Ovary (tissue), 9 donors: ENCODE results near the gene B9D1. TPM values are rescaled to one million over a fixed set of nuclear protein-coding genes. Genes with fewer than 3 reads are reported as not detected.

ENCODE experiments used
- DNase-seq, 5 donors: peaks; one replicate each; pipeline ENCODE4 v3.0.0-alpha.2; 2019 to 2020
- H3K27ac ChIP-seq, 2 donors: fragments of 200-600 bp; one replicate each; pipeline versions ENCODE4 v1.5.1 to v1.8.0; 2019 to 2022
- H3K27me3 ChIP-seq: fragments of 200-600 bp; one replicate; pipeline ENCODE4 v1.8.0; 2022
- H3K36me3 ChIP-seq: fragments of 200-600 bp; sonication (generic); one replicate; pipeline ENCODE4 v1.5.1; 2019
- H3K4me1 ChIP-seq: one replicate; pipeline ENCODE4 v1.8.1; 2013; ENCODE audit warnings: mild to moderate bottlenecking, moderate library complexity; ENCODE audit not compliant: insufficient read depth
- H3K4me3 ChIP-seq: fragments of 200-600 bp; sonication (generic); one replicate; pipeline ENCODE4 v1.5.1; 2017
- H3K9me3 ChIP-seq, 2 donors: fragments of 200-600 bp in 1 of 2; sonication (generic) in 1 of 2; one replicate each; pipeline versions ENCODE4 v1.5.1 to v1.8.1; 2013 to 2019; ENCODE audit warnings: mild to moderate bottlenecking in 1 of 2, moderate library complexity in 1 of 2
- EP300 ChIP-seq: sonication (generic); formaldehyde crosslinking; IDR thresholded peaks from one replicate; pipeline ENCODE4 v1.6.1; 2017; ENCODE audit warnings: antibody characterized with exemption
- POLR2A ChIP-seq: fragments of 450-650 bp; IDR thresholded peaks from one replicate; pipeline ENCODE4 v1.6.1; 2017; ENCODE audit warnings: antibody characterized with exemption, mild to moderate bottlenecking, moderate library complexity
- WGBS, 3 donors: extraction: QIAGEN DNeasy Blood & Tissue Kit in 1 of 3; methylation state at CpG; one replicate each; pipeline versions ENCODE4 v1.1.5 to v1.1.7; 2013 to 2017; 5-methylcytosine and 5-hydroxymethylcytosine counted together
- intact Hi-C, 4 donors: fragments of 100-400 bp; cut with DNase I; formaldehyde crosslinking; loops; one replicate each; pipeline versions ENCODE4 v1.11.0 to v1.15.1; 2022 to 2023
- polyA plus RNA-seq, 2 donors: library from polyadenylated mRNA; stranded (reverse); fragments of 200-250 nt in 1 of 2; fragments of 350-450 nt in 1 of 2; fragmentation: Illumina TruSeq in 1 of 2; extraction: RNeasy Lipid Tissue Mini Kit (QIAGEN cat#74804) in 1 of 2; gene quantifications; one replicate each; pipeline ENCODE4 v1.2.3, GENCODE V29; 2013 to 2014
- total RNA-seq, 7 donors: library from RNA; depleted of rRNA in 2 of 7; stranded (reverse); fragments of >200 nt in 2 of 7; fragmentation: NEBNext Ultra II Directional in 3 of 7; extraction: Animal tissue kit (Norgen Biotek cat#: 25700) in 3 of 7; gene quantifications; one replicate each; pipeline versions ENCODE4 v1.1.0 to v1.2.4, GENCODE V29; 2016 to 2023
- TF ChIP-seq, protein P1 (sequence below), 3 donors: fragments of 450-650 bp in 2 of 3; fragments of 200-600 bp in 1 of 3; IDR thresholded peaks; one replicate each; pipeline versions ENCODE4 v1.5.1 to v1.8.0; 2016 to 2022; ENCODE audit warnings: antibody characterized with exemption in 3 of 3, mild to moderate bottlenecking in 1 of 3
- donor health status: DM: no; HTN: no; CAD: no; lungs with moderate emphysema.
- donor health status: DM: no; HTN: no; CAD: no.
- donor health status: Bipolar disorder and iron deficiency.
- donor health status: DM: yes; HTN: yes; CAD: no.
- donor health status: DM: no; HTN: no; CAD: no.
- donor health status: DM: yes; HTN: yes; CAD: no.

B9D1 gene
- total and polyA plus RNA-seq, 9 donors, result 11.9 to 60.5 (median 22.2) TPM

DNA sequence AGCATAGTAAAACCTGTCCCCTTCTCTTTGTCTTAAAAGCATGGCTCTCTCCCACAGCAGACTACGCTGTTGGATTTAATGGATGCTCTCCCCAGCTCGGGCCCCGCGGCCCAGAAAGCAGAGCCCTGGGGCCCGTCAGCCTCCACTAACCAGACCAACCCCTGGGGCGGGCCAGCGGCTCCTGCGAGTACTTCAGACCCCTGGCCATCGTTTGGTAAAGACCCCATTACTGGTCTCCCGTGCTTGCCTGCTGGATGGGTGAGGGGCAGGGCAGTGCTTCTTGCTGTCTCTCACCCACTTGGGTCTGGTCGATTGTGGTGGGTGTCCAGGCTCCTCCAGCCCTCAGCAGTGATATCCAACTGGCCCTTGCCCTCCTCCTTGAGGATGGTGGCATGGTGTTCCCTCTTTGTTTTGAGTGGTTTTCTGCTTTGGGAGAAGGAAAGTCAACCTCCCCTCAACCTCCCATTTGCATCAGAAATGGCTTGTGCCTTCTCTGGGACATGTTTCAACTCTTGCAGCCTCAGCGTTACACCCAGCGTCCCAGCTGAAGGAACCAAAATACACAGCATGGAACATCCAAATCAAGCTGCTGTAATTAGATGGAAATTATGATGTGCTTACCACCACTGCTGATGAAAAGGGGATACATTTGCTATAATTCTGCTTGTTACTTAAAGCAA is 49.3 kb downstream of the B9D1 start:
- intact Hi-C loops, result no loop called here
- Histone ChIP-seq H3K4me3 (no peak overlapping the region), H3K9me3 (no peaks in the 10 kb centered on the region), H3K27me3 (no peaks in the 10 kb centered on the region), H3K4me1 (peaks cover 4% of the 10 kb centered on the region), H3K36me3 (no peaks in the 10 kb centered on the region), H3K27ac (no peak overlapping the region)
- no peak for DNase-seq
- 92 to 94% (median 93%) methylated on average over 13 of the region's 13 CpGs for WGBS, 3 donors
- TF ChIP-seq EP300 (no peak), POLR2A (no peak)
- TF ChIP-seq, protein P1, sequence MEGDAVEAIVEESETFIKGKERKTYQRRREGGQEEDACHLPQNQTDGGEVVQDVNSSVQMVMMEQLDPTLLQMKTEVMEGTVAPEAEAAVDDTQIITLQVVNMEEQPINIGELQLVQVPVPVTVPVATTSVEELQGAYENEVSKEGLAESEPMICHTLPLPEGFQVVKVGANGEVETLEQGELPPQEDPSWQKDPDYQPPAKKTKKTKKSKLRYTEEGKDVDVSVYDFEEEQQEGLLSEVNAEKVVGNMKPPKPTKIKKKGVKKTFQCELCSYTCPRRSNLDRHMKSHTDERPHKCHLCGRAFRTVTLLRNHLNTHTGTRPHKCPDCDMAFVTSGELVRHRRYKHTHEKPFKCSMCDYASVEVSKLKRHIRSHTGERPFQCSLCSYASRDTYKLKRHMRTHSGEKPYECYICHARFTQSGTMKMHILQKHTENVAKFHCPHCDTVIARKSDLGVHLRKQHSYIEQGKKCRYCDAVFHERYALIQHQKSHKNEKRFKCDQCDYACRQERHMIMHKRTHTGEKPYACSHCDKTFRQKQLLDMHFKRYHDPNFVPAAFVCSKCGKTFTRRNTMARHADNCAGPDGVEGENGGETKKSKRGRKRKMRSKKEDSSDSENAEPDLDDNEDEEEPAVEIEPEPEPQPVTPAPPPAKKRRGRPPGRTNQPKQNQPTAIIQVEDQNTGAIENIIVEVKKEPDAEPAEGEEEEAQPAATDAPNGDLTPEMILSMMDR (IDR thresholded peaks at IDR 0.05), result no peak

DNA sequence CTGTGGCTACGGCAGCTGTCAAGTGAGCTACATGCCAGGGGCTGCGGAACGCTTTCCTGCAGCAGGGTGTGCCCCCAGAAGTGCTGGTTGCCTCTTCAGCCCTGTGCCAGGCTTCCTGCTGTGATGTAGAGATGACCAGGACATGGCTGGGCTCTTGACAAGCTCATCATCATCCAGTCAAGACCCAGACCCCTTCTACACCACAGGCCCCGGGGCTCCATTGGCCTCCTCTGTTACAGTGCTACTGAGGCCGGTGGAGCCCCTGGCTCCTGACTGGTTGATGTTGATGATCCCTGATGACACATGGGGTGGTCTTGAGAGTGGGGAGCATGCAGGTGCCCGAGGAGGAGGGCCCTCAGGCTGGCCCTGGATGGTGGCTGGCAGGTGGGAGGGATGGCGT is 50.1 kb downstream of the B9D1 start:
- intact Hi-C loops, result no loop called here
- no peaks in the 10 kb centered on the region for H3K36me3 ChIP-seq
- WGBS, 3 donors, result 92 to 96% (median 96%) methylated on average over 7 of the region's 7 CpGs
- peaks cover 4% of the 10 kb centered on the region for H3K4me1 ChIP-seq
- DNase-seq, result no peak
- H3K9me3 ChIP-seq, result no peaks in the 10 kb centered on the region
- H3K27me3 ChIP-seq, result no peaks in the 10 kb centered on the region
- H3K27ac ChIP-seq, result no peak overlapping the region
- TF ChIP-seq EP300 (no peak), POLR2A (no peak)
- TF ChIP-seq, protein P1 (IDR thresholded peaks at IDR 0.05), result no peak
- H3K4me3 ChIP-seq, result no peak overlapping the region

DNA sequence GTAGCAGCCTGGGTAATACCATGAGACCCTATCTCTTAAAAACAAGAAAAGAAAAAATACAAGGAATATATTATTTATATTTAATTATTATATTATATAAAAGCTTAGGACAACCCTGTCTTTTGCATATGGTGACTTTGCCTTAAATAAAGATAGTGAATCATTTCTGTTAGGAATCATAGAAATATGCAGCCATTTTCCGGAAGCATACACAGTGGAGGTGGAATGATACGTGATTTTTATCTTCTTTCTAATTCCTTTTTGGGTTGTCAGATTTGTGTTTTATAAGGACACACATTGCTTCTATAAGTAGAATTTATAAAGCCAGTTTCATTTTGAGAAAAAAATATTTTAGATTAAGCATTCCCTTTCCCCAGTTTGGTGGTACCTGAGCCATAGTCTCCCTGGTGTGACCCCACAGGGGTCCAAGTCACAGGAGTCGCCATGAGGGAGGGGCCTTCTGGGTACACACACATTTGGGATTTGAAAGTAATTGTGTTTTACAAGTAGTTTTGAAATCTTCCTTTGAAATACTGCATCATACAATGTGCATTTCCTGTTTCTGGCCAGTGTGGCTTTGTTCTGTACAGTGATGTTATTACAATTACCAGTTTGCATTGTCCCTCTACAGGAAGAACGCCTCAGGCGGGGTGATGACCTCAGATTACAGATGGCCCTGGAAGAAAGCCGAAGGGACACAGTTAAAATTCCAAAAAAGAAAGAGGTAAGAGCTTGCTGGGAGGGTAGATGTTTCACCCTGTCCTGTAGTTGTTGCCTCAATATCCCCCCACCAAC is 50.9 kb downstream of the B9D1 start:
- no peaks in the 10 kb centered on the region for H3K4me1 ChIP-seq
- WGBS, 3 donors, result 87 to 90% (median 89%) methylated on average over 6 of the region's 6 CpGs
- H3K27ac ChIP-seq, result no peak overlapping the region
- TF ChIP-seq, protein P1 (IDR thresholded peaks at IDR 0.05), result no peak
- no peaks in the 10 kb centered on the region for H3K27me3 ChIP-seq
- no peaks in the 10 kb centered on the region for H3K9me3 ChIP-seq
- intact Hi-C loops, result no loop called here
- no peaks in the 10 kb centered on the region for H3K36me3 ChIP-seq
- no peak for DNase-seq
- no peak overlapping the region for H3K4me3 ChIP-seq

DNA sequence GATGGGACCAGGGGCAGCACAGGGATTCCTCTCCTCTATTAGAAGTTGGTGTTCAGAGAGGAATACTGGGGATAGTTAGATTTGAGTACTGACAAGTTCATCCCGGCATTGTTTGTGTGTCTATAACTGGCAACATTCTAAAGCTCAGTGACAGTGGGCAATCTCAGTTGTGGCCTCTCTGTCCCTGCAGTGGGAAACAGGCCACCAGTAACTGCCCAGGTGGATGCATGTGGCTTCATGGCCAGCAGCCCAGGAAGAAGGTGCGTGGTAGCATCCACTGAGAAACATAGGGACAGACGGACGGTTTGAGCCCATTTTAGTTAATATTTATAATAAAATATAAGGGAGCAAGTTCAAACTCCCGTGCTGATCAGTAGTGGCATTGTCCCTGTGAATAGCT is 51.5 kb downstream of the B9D1 start:
- Histone ChIP-seq H3K9me3 (no peaks in the 10 kb centered on the region), H3K4me3 (no peak overlapping the region), H3K4me1 (no peaks in the 10 kb centered on the region), H3K27ac (no peak overlapping the region), H3K27me3 (no peaks in the 10 kb centered on the region), H3K36me3 (no peaks in the 10 kb centered on the region)
- intact Hi-C loops, result no loop called here
- peak in 1 of 5 donors; percentile 5 for DNase-seq
- WGBS, 3 donors, result 90 to 92% (median 91%) methylated on average over 5 of the region's 5 CpGs
- TF ChIP-seq EP300, result no peak
- no peak for TF ChIP-seq POLR2A
- TF ChIP-seq, protein P1 (IDR thresholded peaks at IDR 0.05), result no peak
